Thoracic aorta (tissue), 2 donors: ENCODE data around the gene CABLES1. TPM values are rescaled to one million over a fixed set of nuclear protein-coding genes. Genes with fewer than 3 reads are reported as not detected.

Experiments used
- ATAC-seq: fragments of 150-250 bp; one replicate; pipeline ENCODE4 v1.8.0; 2017; ENCODE audit warnings: low read depth; ENCODE audit not compliant: insufficient number of reproducible peaks, low FRiP score
- DNase-seq: peaks from one replicate; pipeline ENCODE4 v3.0.0-alpha.2; 2020; ENCODE audit warnings: low spot score
- H3K27ac ChIP-seq, 2 donors: fragments of 200-600 bp; sonication (generic); 1 replicate in 1 of 2; 2 replicates in 1 of 2; pipeline ENCODE4 v1.5.1; 2016; ENCODE audit warnings: mild to moderate bottlenecking in 2 of 2, moderate library complexity in 2 of 2
- H3K27me3 ChIP-seq: fragments of 200-600 bp; sonication (generic); replicated peaks from 2 replicates; pipeline ENCODE4 v1.6.0; 2016; ENCODE audit warnings: mild to moderate bottlenecking; ENCODE audit not compliant: insufficient read depth
- H3K36me3 ChIP-seq: fragments of 200-600 bp; sonication (generic); one replicate; pipeline ENCODE4 v1.5.1; 2016
- H3K4me1 ChIP-seq, 2 donors: fragments of 200-600 bp; sonication (generic); 1 replicate in 1 of 2; 2 replicates in 1 of 2; pipeline versions ENCODE4 v1.5.1 to v1.6.0; 2016; ENCODE audit warnings: low read depth in 2 of 2, mild to moderate bottlenecking in 1 of 2; ENCODE audit not compliant: control insufficient read depth in 1 of 2
- H3K4me3 ChIP-seq: fragments of 200-600 bp; sonication (generic); 2 replicates; pipeline ENCODE4 v1.5.1; 2016; ENCODE audit warnings: mild to moderate bottlenecking
- H3K9me3 ChIP-seq: fragments of 200-600 bp; sonication (generic); 2 replicates; pipeline ENCODE4 v1.5.1; 2016
- CTCF ChIP-seq: fragments of 200-600 bp; sonication (generic); IDR thresholded peaks from one replicate; pipeline ENCODE4 v1.5.1; 2019; ENCODE audit warnings: antibody characterized with exemption
- total RNA-seq, 2 donors: library from RNA; depleted of rRNA; stranded (reverse); fragments of >200 nt; gene quantifications; one replicate each; pipeline versions ENCODE4 v1.1.0 to v1.2.3, GENCODE V29; 2016

The CABLES1 gene
- total RNA-seq, 2 donors from 2014 or later: 25.7 to 28.7 TPM

- Histone ChIP-seq H3K9me3 (no peaks in the 10 kb centered on the region), H3K4me1 (peaks cover 0 to 36% of the 10 kb centered on the region in 2 donors), H3K4me3 (no peak overlapping the region), H3K36me3 (no peaks in the 10 kb centered on the region), H3K27me3 (no peaks in the 10 kb centered on the region), H3K27ac (no peak overlapping the region)
- DNase-seq: no peak
- no peak for ATAC-seq
- TF ChIP-seq CTCF: no peak
Measured at GRCh38 chr18:23178201-23178600, 42.9 kb downstream of the CABLES1 start.

GRCh38 chr18:23178661-23179081 is 43.4 kb downstream of the CABLES1 start:
- no peak for TF ChIP-seq CTCF
- no peak overlapping the region for H3K4me3 ChIP-seq
- H3K36me3 ChIP-seq: no peaks in the 10 kb centered on the region
- H3K4me1 ChIP-seq: peaks cover 0 to 38% of the 10 kb centered on the region in 2 donors
- H3K9me3 ChIP-seq: no peaks in the 10 kb centered on the region
- H3K27ac ChIP-seq: no peak overlapping the region
- no peaks in the 10 kb centered on the region for H3K27me3 ChIP-seq
- ATAC-seq (no peak), DNase-seq (no peak)

- Histone ChIP-seq H3K9me3 (no peaks in the 10 kb centered on the region), H3K27ac (peak overlapping the region in 1 of 2 donors; percentile 2), H3K36me3 (no peaks in the 10 kb centered on the region), H3K4me3 (no peak overlapping the region), H3K4me1 (peaks cover 0 to 39% of the 10 kb centered on the region in 2 donors), H3K27me3 (no peaks in the 10 kb centered on the region)
- no peak for ATAC-seq
- no peak for DNase-seq
- TF ChIP-seq CTCF: no peak
Measured at GRCh38 chr18:23179416-23179815, 44.1 kb downstream of the CABLES1 start.

- no peak overlapping the region for H3K4me3 ChIP-seq
- no peaks in the 10 kb centered on the region for H3K27me3 ChIP-seq
- DNase-seq: no peak
- ATAC-seq: no peak
- no peak for TF ChIP-seq CTCF
- H3K36me3 ChIP-seq: no peaks in the 10 kb centered on the region
- peaks cover 0 to 39% of the 10 kb centered on the region in 2 donors for H3K4me1 ChIP-seq
- no peak overlapping the region for H3K27ac ChIP-seq
- no peaks in the 10 kb centered on the region for H3K9me3 ChIP-seq
Measured at GRCh38 chr18:23181547-23181946, 46.3 kb downstream of the CABLES1 start.

GRCh38 chr18:23182606-23183005 is 47.3 kb downstream of the CABLES1 start:
- no peak for TF ChIP-seq CTCF

More at GRCh38 chr18:23182606-23183005, 47.3 kb downstream of the CABLES1 start:
- no peak overlapping the region for H3K27ac ChIP-seq
- no peaks in the 10 kb centered on the region for H3K9me3 ChIP-seq
- H3K4me3 ChIP-seq: no peak overlapping the region
- H3K36me3 ChIP-seq: no peaks in the 10 kb centered on the region
- H3K4me1 ChIP-seq: peaks cover 0 to 39% of the 10 kb centered on the region in 2 donors
- ATAC-seq (no peak), DNase-seq (no peak)
- no peaks in the 10 kb centered on the region for H3K27me3 ChIP-seq
